SU-DHL-6 (cell line): ENCODE measurements around the gene ZBP1.

Source experiments
- EZH2phosphoT487 ChIP-seq: fragments of 200-600 bp; sonication (generic), shearing (Covaris generic); conservative IDR thresholded peaks from 2 replicates; pipeline ENCODE4 v1.6.1; 2018; ENCODE audit warnings: mild to moderate bottlenecking, antibody characterized with exemption, low read length, moderate library complexity, mixed read lengths
- TF ChIP-seq, protein P1 (sequence below): fragments of 200-600 bp; sonication (generic); IDR thresholded peaks from one replicate; pipeline ENCODE4 v1.5.1; 2017; ENCODE audit warnings: antibody characterized with exemption, mild to moderate bottlenecking, low read length, moderate library complexity; ENCODE audit not compliant: insufficient read depth, poor library complexity, severe bottlenecking

DNA sequence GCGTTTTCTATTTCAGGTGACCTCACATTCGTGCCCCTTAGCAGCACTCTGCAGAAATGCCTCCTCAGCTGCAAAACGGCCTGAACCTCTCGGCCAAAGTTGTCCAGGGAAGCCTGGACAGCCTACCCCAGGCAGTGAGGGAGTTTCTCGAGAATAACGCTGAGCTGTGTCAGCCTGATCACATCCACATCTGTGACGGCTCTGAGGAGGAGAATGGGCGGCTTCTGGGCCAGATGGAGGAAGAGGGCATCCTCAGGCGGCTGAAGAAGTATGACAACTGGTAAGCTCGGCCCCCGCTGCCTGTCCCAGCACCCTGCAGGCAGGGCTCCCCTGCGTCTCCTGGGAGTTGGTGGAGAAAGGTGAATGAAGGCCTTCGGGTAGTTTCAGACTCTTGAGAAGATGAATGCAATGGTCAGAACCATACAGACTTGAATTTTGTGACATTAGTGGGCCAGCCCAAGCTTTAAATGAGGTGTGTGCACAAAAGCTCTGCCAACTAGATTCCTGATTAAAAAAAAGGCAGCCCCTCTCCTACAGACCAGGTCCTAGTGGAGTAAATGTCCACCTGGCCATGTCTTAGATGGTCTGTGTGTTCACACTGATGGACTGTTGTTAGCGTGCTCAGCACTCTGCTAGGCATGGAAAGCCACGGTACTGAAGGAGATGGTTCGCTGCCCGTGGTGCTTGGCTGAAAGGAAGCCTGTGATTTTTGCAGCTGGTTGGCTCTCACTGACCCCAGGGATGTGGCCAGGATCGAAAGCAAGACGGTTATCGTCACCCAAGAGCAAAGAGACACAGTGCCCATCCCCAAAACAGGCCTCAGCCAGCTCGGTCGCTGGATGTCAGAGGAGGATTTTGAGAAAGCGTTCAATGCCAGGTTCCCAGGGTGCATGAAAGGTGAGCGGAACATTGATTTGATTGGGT is 58.6 kb downstream of the ZBP1 start:
- TF ChIP-seq, protein P1, sequence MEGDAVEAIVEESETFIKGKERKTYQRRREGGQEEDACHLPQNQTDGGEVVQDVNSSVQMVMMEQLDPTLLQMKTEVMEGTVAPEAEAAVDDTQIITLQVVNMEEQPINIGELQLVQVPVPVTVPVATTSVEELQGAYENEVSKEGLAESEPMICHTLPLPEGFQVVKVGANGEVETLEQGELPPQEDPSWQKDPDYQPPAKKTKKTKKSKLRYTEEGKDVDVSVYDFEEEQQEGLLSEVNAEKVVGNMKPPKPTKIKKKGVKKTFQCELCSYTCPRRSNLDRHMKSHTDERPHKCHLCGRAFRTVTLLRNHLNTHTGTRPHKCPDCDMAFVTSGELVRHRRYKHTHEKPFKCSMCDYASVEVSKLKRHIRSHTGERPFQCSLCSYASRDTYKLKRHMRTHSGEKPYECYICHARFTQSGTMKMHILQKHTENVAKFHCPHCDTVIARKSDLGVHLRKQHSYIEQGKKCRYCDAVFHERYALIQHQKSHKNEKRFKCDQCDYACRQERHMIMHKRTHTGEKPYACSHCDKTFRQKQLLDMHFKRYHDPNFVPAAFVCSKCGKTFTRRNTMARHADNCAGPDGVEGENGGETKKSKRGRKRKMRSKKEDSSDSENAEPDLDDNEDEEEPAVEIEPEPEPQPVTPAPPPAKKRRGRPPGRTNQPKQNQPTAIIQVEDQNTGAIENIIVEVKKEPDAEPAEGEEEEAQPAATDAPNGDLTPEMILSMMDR: no peak
- no peak for TF ChIP-seq EZH2phosphoT487
